GM13977 (cell line): ENCODE results near the gene COPZ1.

Experiments
- DNase-seq: peaks from one replicate; pipeline ENCODE4 v3.0.0; 2012; ENCODE audit warnings: low spot score
- in situ Hi-C: fragments of 300-500 bp; cut with MboI; formaldehyde crosslinking; loops from one replicate; pipeline ENCODE4 v1.12.0; 2022; ENCODE audit warnings: low sequenced_read_pairs, low pct_unique_long_range_greater_than_20kb, mixed read lengths, inconsistent platforms; ENCODE audit not compliant: unreplicated experiment
- TF ChIP-seq, protein P1 (sequence below): IDR thresholded peaks from 2 replicates; pipeline ENCODE4 v1.5.1; 2012; ENCODE audit warnings: mild to moderate bottlenecking, control low read depth; ENCODE audit not compliant: insufficient read depth; ENCODE audit errors: extremely low read depth, missing control alignments

COPZ1 gene

DNA sequence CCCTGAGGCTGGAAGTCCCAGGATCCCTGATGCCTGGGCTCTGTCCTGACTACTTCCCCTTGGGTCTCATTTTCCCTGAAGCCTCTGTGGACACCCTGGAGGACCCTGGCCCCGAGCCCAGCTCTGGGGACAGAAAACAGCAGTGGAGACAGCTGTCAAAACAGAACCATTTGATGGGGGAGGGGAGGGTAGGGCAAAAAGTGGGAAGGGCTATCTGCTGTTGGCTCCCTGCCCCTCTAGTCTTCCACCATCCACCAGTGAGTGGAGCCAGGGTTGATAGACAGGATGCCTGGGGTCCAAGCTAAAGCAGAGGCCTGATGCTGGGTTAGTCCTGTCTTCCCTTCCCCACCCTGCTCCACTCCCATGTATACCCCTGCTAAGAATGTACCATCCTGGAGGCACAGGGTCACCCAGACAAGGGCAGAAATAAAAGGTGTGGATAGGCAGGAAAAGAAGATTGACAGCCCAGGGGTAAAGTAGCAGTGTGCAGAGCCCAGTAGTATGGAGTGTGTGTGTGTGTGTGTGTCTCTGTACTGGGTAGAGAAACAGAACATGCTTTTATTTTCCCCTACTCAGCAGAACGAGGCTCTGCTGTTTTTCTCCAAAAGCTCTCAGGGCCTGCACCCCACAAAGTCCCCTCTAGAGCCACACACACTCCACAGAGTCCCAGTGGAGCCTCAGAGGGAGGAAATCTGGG, 49.8 kb downstream of the COPZ1 start:
- DNase-seq = no peak
- in situ Hi-C loops = loop anchor here (25.0 kb wide), 1 partner anchor 362 kb away; the partner anchor contains the start of genes HOXC8 and HOXC9
- TF ChIP-seq, protein P1, sequence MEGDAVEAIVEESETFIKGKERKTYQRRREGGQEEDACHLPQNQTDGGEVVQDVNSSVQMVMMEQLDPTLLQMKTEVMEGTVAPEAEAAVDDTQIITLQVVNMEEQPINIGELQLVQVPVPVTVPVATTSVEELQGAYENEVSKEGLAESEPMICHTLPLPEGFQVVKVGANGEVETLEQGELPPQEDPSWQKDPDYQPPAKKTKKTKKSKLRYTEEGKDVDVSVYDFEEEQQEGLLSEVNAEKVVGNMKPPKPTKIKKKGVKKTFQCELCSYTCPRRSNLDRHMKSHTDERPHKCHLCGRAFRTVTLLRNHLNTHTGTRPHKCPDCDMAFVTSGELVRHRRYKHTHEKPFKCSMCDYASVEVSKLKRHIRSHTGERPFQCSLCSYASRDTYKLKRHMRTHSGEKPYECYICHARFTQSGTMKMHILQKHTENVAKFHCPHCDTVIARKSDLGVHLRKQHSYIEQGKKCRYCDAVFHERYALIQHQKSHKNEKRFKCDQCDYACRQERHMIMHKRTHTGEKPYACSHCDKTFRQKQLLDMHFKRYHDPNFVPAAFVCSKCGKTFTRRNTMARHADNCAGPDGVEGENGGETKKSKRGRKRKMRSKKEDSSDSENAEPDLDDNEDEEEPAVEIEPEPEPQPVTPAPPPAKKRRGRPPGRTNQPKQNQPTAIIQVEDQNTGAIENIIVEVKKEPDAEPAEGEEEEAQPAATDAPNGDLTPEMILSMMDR = no peak

DNA sequence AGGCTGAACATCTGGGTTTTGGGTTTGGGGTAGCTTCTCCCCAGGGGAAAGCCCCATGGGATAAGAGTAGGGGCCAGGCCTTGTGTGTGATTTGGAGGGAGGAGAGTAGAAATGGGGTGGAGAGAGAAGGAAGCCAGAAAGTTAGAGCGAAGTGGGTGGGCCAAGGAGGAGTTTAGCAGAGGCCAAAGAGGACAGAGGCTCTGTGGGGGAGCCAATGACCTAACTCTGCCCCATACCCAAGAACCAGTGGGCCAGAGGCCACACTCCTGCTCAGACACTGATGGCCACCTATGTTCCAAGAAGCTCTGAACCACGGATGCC, 50.3 kb downstream of the COPZ1 start:
- in situ Hi-C loops = no loop called here
- DNase-seq = no peak
- TF ChIP-seq, protein P1 = no peak

DNA sequence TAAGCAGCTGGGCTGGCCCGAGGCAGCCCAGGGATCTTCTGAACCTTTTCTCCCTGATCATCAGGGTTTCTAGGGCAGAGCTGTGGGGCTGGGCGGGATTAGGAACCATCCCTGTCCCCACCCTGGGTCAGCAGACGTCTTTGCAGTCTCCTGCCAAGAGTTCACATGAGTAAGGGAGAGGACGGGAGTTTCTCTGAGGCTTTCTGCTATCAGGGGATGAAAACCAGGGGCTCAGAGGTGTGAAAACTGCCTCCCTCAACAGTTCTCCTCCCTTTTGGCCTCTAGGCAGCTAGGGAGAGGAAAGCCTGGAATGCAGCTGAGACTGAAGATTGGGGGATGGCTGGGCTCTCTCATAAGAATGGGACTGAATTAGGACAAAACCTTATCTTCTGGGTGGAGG, 51.7 kb downstream of the COPZ1 start:
- TF ChIP-seq, protein P1 = no peak
- in situ Hi-C loops = no loop called here
- no peak for DNase-seq

DNA sequence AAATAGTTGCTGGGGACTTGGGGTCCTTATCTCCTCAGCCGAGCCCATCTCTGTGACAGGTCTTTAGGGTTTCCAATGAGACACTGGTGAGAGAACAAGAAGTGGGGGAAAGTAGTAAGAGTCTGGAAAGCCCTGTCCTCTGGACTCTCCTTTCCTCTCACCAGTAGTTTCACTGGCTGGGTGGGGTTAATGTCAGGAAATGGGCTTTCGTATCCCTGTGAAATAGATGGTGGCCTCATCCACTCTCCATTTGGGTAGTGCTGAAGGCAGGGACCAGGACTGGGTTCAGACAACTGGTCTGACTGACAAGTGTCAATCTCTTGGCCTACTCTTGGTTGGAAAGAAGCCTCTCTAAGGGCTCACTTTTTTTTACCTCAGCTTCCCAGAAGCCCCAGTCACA, 52.1 kb downstream of the COPZ1 start:
- in situ Hi-C loops = no loop called here
- TF ChIP-seq, protein P1 = no peak
- no peak for DNase-seq

DNA sequence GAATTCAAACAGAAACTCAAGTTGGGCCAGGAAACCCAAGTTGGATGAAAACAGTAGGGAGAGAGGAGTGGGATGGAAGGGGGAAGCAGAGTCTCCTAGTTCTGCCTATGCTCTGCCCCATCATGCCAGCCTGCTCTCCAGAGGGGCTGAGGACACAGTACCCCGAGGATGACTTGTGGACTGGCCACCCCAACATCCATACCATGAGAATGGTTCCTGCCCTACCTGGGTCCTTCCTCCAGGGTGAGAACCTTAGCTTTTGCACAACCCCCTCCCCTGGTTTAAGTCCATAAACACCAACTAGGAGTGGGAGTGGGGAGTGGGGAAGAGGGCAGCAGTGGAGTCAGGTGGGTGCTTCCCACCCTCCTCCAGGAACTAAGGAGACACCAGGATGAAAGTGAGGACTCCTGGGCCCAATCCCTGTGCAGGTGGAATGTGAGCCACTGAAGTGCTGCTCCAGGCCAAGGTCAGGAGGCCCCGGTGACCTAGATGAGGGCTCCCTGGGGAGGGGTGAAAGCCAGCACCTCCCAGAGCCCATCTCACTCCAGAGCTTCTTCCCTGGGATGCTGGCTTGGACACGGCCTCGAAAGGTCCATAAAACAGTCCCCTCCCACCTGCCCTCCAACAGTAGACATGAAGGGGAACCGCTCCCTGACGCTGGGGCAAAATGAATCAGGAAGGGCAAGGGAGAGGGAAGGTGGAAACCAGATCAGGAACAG, 53.0 kb downstream of the COPZ1 start:
- TF ChIP-seq, protein P1 = no peak
- in situ Hi-C loops = no loop called here
- DNase-seq = no peak

DNA sequence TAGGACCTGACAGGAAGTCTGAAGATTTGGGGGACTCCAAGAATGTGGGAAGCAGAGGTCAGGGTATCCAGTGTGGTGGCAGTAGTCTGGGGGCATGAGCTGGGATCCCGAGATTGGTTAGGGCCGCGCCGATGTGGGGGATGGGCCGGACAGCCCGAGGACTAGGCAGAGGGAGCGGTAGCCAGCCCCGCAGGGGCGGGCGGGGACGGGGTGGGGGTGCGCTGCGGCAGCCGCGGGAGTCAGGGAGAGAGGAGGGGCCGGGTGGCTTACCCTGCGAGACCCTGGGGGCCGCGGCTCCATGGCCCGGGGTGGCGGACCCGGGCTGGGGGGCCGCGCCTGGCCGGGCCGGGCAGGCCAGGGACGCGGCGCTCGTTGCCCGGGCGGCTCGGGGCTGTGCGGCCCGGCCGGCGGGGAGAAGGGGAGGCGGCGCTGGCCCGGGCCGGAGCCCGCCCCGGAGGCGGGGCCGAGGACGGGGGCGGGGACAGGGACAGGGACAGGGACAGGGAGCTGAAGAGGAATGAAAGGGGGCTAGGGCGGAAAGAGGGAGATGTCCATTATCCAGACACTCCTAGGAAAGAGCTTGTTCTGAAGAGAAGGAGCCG, 54.0 kb downstream of the COPZ1 start:
- no peak for DNase-seq
- TF ChIP-seq, protein P1 = no peak
- in situ Hi-C loops = no loop called here
